Left kidney (tissue), 2 donors: ENCODE results near the gene SPPL3. TPM values are rescaled to one million over a fixed set of nuclear protein-coding genes. Genes with fewer than 3 reads are reported as not detected.
"Not testable (repeated sequence)": the region's sequence is repeated elsewhere in the genome, so short reads cannot be mapped to it uniquely, and the experiment has no call there.

Experiments used
- DNase-seq: peaks from one replicate; pipeline ENCODE4 v3.0.0-alpha.2; 2013
- polyA plus RNA-seq: library from polyadenylated mRNA; unstranded; fragments of 120-200 nt; gene quantifications from one replicate; pipeline ENCODE4 v1.2.1, GENCODE V29; 2013; ENCODE audit not compliant: insufficient read length

Gene SPPL3
- polyA plus RNA-seq, 1 donor: 86.5 TPM

DNA sequence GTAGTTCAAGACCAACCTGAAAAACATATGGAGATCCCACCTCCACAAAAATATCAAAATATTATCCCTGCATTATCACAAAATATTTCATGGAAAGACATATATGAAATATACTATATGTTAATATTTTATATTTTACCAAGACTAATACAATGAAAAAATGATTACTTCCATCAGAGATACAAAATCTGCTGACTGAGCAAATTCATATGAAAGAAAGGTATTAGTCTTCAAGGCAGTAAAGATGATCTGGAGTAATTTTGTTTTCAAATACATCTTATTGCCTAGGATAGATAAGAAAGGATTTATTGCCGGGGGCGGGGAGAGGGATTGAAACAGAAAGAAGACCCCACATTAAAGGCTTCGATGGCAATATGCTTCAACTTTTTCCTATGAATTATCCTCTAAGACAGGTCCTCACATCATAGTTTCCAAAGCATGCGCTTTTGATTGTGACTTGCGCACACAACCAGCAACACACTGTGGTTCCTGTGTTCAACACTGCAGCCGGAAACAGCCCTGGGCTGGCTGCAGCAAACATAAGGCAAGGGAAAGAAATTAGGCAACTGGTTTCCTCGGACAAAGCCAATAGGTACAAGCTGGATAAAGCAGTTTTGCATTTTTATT is 83.2 kb downstream of the SPPL3 start:
- DNase-seq: no peak

DNA sequence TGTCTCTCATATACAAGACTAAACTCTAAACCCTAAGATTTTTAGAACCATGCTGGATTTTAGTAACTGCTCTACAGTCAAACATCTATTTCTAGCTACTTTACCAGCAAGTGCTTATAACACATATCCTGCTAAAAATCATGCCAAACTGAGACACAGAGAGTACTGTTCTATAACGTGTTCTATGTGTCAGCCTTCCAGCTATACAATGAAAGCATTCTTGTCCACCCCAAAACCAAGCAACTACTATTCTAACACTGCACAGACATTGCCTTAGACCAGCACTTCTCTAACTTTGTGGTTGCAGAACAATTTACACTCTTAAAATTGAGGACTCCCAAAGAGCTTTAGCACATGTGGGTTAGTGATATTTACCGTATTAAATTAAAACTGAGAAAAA is 85.7 kb downstream of the SPPL3 start:
- no peak for DNase-seq

DNA sequence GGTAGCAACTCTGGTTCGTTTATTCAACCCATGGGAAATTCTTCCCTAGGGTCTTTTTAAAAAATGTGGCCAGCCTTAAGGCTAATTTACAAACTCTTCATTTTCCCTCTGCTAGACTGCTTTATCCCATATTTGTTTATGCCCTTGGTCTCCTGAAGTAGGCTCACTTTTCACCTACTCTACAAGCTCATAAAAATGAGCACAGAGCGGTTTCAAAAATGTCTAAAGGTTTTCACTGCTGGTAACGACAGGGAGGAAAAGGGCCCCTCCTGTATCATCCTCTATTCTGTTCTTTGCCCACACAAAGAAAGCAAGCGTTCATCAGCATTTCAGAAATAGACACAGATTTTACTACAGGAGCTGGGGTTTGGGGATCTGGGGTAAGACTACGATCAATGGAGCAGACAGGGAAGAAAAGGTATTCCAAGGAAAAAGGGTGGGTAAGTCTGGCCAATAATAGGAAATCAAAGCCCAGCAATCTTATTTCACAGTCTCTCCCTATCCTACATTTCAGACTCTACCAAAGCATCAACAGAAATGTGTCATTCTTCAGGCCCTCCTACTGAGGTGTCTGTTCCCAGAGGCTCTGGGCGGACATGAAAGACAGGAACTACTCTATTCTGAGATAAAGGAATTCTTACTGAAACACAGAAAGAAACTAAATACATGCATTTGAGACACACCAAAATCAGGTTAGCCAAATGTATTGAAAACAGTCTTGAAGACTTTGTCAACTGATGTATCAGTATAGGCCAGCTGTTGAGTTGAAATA is 86.4 kb downstream of the SPPL3 start:
- no peak for DNase-seq

DNA sequence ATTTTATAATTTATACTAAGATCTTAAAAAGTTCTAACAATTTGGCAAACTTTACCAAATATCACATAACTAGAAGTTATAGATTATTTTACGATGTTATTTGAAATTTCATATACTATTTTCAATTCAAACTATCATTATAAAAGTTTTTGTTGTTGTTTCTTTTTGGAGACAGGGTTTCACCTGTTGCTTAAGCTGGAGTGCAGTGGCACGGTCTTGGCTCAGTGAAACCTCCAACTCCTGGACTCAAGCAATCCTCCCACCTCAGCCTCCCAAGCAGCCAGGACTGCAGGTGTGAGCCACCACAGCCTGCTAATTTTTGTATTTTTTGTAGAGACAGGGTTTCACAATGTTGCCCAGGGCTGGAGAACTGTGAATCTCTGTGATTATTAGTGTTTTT is 87.8 kb downstream of the SPPL3 start:
- no peak for DNase-seq

DNA sequence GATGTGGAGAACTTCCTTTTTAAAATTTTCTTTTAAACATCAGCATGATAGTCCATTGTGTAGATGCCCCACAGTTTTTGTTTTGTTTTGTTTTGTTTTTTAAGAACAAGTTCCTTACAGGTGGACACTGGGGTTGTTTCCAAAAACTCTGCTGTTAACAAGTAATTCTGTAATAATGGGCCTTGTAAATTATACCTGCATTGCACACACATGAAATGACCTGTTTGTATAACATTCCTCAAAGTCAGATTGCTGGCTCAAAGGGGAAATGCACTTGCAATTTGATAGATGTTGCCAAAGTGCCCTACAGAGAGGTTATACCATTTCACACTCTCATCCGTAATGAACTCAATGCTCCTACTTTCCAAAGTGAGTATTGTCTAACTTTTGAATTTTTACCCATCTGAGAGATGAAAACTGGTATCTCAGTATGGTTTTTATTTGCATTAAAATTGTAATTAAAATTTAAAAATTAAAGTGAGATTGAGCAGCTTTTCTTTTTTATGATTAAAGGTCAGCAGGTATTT is 89.2 kb downstream of the SPPL3 start:
- no peak for DNase-seq

DNA sequence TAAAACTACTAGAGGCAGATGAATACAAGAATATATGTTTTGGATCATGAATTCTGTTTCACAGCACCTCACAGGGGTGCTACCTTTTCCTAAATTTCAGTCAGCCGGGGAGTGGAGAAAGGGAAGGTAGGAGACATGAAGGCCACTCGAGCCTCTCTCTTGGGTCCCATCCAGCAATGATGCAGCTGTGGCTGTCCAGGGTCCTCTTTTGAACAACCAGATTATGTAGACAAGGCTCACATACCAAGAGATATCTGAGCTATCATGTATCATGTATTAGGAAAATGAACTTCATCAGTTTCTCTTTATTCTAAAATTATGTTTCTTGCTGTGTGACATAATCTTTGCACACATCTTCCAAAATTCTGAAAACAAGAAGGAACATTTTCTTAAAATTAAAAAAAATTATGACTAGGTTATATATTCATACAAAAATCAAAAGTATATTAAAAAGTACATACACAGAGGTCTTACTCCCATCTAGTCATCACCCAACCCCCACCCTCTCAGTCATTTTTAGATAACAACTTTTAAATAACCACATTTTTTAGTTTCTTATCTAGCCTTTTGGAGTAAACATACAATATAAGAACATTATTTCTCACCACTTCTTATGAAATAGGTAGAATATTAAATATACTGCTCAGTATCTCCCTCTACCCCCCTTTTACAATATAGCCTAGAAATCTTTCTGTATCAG is 89.8 kb downstream of the SPPL3 start:
- DNase-seq: no peak

DNA sequence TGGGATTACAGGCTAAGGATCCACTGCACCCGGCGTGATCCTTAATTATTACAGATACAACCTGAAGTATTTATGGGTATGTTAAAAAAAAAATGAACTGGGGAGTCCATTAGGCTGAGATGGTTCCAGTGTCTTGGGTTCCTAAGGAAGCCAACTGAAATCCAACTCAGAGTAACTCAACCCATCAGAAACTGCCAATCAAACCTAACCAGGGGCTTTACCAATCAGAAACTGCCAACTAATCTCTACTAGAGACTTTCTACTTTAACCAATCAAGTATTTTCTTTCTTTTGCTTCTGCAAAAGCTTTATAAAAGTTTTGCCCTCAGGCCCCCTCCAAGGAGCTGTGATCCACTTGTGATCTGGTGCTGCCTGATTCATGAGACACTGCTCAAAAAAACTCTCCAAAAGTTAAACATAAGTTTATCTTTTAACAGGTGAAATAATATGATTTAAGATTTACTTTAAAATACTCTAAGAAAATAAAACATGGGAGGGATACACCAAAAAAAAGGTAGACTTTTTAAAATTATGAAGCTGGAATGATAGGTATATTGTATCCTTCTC is 90.5 kb downstream of the SPPL3 start:
- no peak for DNase-seq

DNA sequence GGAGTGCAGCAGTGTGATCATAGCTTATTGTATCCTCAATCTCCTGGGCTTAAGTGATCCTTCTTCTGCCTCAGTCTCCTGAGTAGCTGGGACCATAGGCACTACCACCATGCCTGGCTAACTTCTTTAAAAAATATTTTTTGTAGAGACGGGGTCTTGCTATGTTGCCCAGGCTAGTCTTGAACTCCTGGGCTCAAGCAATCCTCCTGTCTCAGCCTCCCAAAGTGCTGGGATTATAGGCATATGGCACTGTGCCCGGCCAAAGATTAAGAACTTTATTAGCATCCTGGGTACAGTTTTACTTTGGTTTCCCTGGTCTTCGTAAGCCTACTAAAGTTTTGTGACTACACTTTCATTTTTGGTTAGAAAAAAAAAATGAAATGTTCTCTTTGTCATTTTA is 94.1 kb downstream of the SPPL3 start:
- no peak for DNase-seq

DNA sequence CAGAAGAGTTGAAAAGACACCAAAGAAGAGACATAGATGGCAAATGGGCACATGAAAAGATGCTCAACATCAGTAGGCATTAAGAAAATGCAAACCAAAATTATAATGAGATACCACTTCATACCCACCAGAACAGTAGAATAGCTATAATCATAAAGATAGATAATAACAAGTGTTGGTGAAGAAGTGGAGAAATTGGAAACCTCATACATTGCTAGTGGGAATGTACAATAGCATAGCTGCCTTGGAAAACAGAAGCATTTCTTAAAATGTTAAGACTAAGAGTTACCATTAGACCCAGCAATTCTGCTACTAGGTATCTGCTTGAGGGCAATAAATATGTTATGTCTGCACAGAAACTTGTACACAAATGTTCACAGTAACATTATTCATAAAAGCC is 99.7 kb downstream of the SPPL3 start:
- no peak for DNase-seq

DNA sequence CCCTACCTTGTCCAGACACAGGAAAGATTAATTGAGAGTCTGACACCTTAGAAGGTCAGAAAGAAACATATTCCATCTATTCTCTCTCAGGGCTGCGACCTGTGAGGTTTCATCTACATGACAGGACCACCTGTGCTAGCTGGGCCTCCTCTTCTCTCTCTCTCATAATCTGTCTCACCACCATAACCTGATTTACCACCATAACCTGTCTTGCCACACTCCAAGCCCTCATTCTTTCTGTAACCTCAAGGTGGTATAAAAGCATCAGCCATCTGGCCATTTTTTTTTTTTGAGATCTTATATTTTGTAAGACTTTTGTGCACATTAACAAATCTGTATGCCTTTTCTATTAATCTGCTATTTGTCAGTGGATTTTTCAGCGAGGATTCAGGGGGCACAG is 103.0 kb downstream of the SPPL3 start:
- DNase-seq: no peak

DNA sequence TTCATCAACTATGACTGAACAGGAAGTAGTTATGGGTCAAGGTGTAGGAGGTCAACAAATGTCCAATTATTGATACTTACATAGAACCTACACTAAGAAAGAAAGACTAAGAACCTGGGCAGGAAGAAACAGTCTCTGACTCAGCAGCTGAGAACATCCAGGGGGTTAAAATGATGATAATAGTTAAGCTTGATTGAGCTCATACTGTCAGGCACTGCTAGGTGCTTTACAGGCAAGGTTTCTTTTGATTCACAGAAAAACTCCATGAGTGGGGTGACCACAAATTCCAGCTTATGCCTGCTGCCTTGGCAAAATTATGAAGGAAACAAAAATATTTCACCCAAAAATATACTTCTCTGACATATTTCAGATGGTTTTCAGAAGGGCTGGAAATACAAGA is 103.5 kb downstream of the SPPL3 start:
- DNase-seq: no peak

DNA sequence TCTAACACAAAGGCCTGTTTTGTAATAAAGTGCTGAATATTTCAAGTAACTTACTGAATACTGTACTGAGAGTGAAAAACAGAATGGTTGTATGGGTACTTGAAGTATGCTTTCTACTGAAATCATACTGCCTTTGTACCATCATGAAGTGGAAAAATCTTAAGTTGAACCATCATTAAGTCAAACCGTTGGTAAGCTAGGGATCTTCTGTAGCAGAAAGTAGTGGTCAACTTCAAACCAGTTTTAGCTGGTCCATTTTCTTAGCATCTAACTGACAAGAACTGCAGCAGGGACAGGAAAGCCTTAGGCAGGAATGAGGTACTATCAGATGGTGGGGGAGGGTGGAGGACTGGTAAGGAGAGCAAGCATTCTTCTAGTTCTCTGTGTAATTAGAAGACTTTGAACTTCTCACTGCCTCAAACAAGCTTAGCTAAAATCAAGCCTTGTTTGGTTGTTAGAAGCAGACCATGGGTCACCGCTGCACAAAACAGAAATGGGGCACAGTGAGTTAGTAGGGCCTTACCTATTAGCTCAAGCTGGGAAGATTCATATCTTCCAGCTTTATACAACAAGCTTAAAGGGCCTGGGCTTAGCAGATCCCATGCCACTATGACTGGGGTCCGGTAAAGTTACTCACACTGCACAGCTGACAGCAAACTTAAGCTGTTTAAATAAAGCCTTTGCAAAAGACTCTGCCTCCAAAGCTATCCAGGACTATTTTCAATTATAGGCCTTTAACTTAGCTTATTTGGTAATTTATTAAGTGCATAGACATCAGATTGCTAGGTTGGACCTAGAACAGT is 104.7 kb downstream of the SPPL3 start:
- peak; percentile 30 for DNase-seq

DNA sequence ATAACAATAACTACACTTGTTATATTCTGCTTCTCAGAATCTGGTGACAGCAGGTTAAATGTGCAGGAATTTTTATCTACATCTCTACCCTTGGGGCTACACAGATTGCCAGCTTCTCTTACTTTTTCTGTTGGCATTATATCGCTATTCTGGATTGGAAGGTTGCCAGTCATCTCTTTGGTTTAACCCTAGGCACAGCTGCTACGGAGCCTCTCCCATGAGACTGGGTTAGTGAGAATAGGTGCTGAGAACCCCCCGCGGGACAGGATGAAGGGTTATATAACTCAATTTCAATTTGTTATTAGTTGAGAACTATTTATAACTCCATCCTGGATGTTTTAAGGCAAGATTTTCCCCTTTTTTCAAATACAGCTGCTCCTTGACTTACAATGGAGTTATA is 105.5 kb downstream of the SPPL3 start:
- no peak for DNase-seq

DNA sequence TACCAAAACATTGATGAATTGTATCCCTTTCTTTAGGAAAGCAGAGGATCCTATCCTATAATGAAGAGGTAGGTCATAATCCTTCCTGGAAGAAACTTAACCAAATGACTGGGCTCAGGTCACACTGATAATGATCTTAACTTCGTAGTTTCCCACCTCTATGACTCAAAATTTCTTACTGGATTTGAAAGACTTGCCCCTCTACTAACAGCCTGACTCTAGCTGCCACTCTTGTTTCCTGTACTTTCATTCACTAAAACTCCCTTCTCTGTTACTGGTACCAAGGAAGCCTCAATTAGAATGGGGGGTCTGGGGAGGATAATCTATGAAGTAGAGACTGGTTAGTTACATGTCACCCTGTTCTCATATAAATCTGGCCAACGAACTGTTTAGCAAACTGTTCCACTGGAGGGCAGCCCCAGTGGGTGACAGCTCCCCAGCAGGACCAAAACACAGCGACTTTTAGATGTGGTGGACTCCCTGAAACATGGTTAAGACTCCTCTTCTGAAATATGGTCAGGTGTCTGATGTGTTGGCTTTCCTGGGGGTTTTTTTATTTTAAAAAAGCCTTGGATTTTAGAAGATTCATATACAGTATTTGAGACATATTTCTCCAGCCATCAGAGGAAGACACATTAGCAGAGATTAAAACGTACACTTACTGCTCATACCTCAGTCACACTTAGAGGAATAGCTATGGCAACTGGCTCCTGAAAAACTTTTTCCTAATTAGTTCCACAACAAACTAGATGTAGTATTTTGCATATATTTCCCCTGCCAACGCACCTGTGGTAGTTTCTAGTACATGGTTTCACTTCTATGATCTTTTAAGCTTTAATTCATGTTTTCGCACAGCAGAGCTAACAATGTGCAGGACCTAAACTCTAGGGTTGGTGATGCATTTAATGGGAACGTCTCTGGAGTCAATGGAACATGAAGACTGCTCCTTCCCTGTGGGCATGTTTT is 106.2 kb downstream of the SPPL3 start:
- DNase-seq: no peak

DNA sequence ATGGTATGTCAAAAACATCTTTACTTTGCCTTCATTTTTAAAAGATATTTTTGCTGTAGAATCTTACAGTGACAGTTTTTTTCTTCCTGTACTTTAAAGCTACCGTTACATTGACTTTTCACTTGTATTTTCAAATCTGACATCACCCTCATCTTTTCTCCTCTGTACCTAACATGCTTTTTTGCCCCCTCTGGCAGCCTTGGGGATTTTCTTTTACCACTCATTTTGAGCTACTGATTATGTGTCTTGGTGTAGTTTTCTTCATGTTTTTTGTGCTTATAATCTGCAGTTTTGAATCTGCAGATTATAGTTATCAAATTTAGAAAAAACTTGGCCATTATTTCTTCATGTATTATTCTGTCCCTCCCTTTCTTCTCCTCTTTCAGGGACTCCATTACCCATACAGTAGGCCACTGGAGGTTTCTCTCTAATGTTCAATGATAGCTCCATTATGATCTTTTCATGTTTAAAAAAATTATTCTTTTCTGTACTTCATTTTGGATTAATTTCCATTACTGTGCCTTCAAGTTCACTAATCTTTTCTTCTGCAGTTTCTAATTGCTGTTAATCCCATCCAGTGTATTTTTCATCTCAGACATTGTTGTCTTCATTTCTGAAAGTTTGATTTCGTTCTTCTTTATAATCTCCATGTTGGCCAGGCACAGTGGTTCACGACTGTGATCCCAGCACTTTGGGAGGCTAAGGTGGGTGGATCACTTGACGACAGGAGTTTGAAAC is 108.5 kb downstream of the SPPL3 start:
- DNase-seq: no peak

DNA sequence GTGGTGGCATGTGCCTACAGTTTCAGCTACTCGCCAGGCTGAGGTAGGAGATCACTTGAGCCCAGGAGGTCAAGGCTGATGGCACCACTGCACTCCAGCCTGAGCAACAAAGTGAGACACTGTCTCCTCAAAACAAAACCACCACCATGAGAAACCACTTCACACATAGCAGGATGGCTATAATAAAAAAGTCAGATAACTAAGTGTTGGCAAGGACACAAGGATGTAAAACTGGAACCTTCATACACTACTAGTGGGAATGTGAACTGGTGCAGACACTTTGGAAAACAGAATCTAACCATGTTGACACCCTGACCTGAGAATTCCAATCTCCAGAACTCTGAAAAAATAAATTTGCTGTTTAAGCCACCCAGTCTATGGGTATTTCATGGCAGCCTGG is 110.8 kb downstream of the SPPL3 start:
- no peak for DNase-seq

DNA sequence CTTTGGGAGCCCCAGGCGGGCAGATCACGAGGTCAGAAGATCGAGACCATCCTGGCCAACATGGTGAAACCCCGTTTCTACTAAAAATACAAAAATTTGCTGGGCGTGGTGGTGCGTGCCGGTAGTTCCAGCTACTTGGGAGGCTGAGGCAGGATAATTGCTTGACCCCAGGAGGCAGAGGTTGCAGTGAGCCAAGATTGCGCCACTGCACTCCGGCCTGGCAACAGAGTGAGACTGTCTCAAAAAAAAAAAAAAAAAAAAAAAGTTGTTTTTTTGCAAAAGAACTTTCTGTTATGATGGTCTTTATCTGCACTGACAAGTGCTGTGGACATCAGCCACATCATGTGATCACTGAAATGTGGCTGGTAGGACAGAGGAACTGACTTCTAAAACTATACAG is 111.7 kb downstream of the SPPL3 start:
- not testable (repeated sequence) for DNase-seq

DNA sequence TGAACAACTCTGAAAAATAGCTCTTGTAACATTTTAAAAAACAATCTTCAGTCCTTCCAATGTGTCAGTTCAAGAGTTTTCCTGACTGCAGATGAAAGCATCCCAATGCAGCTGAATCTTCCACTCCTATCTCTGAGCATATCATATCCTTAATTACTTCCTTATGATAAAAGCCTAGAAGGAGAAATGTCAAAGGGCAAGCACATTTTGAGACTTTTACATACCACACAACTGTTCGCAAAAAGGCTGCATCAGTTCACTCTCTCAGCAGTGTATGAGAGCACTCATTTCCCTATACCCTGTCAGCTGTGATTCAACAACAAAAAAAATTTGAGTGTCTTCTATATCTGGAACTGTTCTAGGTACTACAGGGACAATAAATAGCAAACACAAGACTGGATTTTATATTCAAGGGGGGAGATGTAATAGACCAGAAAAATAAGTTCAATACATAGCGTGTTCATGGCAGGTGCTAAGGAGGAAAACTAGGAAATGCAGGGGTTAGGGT is 112.4 kb downstream of the SPPL3 start:
- no peak for DNase-seq

DNA sequence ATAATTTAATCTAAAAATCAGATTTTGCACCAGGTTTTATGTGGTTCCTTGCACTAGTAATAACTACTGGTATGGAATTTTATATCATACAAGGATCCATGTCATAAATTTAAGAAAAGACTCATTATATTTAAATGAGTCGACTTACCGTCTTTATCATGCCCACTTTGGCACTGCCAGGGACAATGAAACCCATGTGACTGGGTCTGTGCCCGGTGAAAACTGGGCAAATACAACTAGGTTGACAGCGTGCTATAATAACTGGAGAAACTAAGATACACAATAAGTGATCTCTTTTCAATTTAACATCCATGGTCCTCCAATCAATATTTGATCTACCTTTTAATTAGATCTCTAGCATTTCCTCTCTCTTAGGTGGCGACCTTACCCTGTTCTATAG is 114.0 kb downstream of the SPPL3 start:
- no peak for DNase-seq

DNA sequence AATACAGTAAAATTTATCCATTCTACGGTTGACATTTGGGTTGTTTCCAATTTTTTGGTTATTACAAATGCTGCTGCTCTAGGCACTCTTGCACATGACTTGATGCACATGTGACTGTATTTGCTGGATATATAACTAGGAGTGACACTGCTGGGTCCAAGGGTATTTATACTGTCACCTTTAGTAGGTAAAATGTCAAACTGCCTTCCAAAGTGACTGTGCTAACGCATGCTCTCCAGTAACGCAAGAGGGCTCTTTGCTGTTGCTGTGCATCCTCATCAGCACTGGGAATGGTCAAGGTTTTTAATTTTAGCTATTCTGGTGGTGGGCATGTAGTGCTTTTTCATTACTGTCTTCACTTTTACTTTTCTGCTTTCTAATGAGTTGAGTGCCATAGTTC is 116.3 kb downstream of the SPPL3 start:
- no peak for DNase-seq
